GM12864 (cell line): ENCODE results near the gene SLC29A1.

ENCODE experiments used
- DNase-seq: peaks from one replicate; pipeline ENCODE4 v3.0.0-alpha.2; 2011; ENCODE audit warnings: low read depth
- H3K4me3 ChIP-seq: 2 replicates; pipeline ENCODE4 v1.5.1; 2011; ENCODE audit warnings: mild to moderate bottlenecking, low read depth, low read length, control low read depth
- TF ChIP-seq, protein P1 (sequence below): IDR thresholded peaks from 2 replicates; pipeline ENCODE4 v1.5.1; 2011; ENCODE audit warnings: low read depth, mild to moderate bottlenecking, moderate library complexity, low read length, control low read depth, inconsistent platforms; ENCODE audit errors: missing control alignments

Gene SLC29A1

GRCh38 chr6:44277763-44278162 is 54.4 kb downstream of the SLC29A1 start:
- DNase-seq: no peak
- TF ChIP-seq, protein P1, sequence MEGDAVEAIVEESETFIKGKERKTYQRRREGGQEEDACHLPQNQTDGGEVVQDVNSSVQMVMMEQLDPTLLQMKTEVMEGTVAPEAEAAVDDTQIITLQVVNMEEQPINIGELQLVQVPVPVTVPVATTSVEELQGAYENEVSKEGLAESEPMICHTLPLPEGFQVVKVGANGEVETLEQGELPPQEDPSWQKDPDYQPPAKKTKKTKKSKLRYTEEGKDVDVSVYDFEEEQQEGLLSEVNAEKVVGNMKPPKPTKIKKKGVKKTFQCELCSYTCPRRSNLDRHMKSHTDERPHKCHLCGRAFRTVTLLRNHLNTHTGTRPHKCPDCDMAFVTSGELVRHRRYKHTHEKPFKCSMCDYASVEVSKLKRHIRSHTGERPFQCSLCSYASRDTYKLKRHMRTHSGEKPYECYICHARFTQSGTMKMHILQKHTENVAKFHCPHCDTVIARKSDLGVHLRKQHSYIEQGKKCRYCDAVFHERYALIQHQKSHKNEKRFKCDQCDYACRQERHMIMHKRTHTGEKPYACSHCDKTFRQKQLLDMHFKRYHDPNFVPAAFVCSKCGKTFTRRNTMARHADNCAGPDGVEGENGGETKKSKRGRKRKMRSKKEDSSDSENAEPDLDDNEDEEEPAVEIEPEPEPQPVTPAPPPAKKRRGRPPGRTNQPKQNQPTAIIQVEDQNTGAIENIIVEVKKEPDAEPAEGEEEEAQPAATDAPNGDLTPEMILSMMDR: no peak
- H3K4me3 ChIP-seq: no peak overlapping the region

- H3K4me3 ChIP-seq: no peak overlapping the region
- no peak for DNase-seq
Observed at GRCh38 chr6:44278315-44278714, 54.9 kb downstream of the SLC29A1 start.

DNA sequence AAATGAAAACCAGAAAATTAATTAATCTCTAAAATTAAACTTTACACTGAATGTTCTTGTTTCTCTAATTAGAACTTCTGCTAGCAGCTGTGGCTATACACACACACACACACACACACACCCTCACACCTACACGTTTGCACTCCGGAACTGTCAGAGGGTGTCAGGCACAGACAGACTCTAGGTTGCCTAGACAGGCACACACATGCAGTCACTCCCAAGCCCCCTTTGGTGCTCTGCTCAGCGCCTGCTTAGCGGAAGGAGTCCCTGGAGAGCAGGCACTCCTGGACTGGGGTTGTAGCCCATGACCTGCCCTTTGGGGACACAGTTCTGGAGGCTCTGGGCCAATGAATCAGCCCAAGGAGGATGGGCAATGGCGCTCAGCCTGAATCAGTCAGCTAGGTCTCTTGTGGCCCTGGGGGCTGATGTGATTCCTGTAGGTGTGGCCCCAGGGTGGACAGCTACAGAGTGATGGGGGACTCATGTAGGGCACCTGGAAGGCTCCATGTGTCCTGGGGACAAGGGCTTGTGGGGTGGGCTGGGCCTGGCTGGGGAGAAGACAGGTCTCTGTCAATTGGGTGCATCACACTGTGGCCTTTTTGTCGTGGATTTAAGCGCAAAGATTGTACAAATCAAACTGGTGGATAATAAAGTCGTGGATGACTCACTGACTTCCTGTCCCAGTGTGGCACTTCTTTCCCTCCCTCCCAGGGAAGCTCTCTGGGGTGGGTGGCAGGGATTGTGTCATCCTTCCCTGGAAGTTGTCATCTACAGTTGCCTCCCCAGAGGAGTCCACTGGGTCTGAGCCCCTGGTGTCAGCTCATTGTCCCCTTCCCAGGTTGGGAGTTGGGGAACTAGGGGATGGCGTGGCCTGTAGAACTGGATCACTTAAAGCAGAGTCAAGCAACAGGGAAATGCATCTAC is 55.6 kb downstream of the SLC29A1 start:
- DNase-seq: no peak
- H3K4me3 ChIP-seq: no peak overlapping the region
- TF ChIP-seq, protein P1: no peak

More at GRCh38 chr6:44278315-44278714, 54.9 kb downstream of the SLC29A1 start:
- TF ChIP-seq, protein P1: no peak
